ENCODE measurements around the gene MAGEA6.
"Not testable (repeated sequence)": the region's sequence is repeated elsewhere in the genome, so short reads cannot be mapped to it uniquely, and the experiment has no call there.

- TF ChIP-seq, protein P1, sequence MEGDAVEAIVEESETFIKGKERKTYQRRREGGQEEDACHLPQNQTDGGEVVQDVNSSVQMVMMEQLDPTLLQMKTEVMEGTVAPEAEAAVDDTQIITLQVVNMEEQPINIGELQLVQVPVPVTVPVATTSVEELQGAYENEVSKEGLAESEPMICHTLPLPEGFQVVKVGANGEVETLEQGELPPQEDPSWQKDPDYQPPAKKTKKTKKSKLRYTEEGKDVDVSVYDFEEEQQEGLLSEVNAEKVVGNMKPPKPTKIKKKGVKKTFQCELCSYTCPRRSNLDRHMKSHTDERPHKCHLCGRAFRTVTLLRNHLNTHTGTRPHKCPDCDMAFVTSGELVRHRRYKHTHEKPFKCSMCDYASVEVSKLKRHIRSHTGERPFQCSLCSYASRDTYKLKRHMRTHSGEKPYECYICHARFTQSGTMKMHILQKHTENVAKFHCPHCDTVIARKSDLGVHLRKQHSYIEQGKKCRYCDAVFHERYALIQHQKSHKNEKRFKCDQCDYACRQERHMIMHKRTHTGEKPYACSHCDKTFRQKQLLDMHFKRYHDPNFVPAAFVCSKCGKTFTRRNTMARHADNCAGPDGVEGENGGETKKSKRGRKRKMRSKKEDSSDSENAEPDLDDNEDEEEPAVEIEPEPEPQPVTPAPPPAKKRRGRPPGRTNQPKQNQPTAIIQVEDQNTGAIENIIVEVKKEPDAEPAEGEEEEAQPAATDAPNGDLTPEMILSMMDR (IDR thresholded peaks at IDR 0.05): not testable (repeated sequence)
- TF ChIP-seq POLR2AphosphoS5, POLR2A (IDR thresholded peaks at IDR 0.05): not testable (repeated sequence)
Observed at GRCh38 chrX:152734143-152734858, 35.2 kb downstream of the MAGEA6 start.
